NCI-H128 (cell line): ENCODE measurements around the gene ST14.

ENCODE experiments used
- DNase-seq: peaks from one replicate; lab custom pipeline; 2025; ENCODE audit not compliant: unreplicated experiment; lab: John Stamatoyannopoulos, UW

Gene ST14

GRCh38 chr11:130133716-130134115, 25.9 kb upstream of the ST14 start:
- DNase-seq = no peak

GRCh38 chr11:130136107-130136506, 23.5 kb upstream of the ST14 start:
- DNase-seq = no peak

- DNase-seq = no peak
Observed at GRCh38 chr11:130137999-130138398, 21.6 kb upstream of the ST14 start.

DNA sequence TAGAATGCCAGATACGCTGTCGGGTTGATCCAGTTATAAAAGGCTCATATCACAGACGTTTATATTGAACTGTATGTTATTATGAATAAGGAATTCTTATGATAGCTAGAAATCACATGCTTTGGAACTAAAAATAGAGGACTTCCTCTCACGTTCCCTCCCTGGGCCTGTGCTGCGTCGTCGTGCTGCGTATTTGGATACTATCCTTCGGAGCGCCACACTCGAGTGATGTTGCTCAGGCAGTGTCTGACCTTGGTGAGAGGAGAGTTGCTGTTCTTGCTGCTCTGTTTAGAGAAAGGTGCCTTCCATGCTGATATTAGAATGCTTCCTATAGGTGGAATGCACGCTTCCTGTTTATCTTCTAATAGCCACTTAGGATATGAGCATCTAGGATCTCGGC, 20.2 kb upstream of the ST14 start:
- DNase-seq = no peak

GRCh38 chr11:130141561-130142341, 17.8 kb upstream of the ST14 start:
- no peak for DNase-seq

DNA sequence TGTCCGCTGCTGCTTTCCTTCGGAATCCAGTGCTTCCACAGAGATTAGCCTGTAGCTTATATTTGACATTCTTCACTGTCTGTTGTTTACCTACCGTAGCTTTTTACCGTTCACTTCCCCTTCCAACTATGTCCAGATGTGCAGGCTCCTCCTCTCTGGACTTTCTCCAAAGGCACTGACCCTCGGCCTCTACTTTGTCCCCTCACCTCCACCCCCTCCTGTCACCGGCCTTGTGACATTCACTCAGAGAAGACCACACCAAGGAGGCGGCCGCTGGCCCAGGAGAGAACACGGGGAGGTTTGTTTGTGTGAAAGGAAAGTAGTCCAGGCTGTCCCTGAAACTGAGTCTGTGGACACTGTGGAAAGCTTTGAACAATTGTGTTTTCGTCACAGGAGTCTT, 15.4 kb upstream of the ST14 start:
- DNase-seq = no peak

- DNase-seq = no peak
Observed at GRCh38 chr11:130144861-130145281, 14.7 kb upstream of the ST14 start.

GRCh38 chr11:130145311-130145812, 14.2 kb upstream of the ST14 start:
- DNase-seq = no peak

DNA sequence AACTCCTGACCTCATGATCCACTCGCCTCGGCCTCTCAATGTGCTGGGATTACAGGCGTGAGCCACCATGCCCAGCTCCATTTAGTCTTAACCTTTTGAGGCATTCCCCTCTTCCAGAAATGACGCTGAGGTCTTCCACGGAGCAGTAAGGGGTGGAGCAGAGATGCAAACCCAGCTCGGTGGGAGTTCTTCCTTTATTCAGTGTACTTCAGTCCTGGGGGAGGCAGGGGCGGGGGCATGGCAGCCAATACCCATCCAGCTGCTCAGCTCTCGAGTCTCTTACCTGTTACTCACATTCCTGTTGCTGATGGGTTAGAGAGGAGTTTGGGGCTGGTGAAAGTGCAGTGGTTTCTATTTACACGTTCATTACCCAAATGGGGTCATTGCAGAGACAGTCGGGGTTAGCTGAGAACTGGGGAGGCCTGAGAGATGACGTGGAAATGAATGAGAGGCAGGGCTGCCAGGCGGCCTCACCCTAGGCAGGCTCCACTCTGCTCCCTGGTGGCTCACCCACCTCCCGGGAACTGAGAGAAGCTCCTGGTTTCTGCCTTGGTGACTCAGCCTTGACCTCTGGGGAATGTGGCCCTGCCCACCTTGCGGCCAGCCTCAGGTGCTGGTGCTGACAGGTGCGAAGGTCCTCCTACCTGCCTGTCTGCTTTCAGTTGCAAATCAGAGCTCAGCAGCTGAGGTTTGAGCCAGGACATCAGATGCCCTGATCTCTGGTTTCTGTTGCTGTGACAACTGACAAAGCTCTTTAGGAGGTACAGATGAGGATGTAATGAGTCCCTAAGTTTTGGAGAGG, 13.4 kb upstream of the ST14 start:
- DNase-seq = no peak

DNA sequence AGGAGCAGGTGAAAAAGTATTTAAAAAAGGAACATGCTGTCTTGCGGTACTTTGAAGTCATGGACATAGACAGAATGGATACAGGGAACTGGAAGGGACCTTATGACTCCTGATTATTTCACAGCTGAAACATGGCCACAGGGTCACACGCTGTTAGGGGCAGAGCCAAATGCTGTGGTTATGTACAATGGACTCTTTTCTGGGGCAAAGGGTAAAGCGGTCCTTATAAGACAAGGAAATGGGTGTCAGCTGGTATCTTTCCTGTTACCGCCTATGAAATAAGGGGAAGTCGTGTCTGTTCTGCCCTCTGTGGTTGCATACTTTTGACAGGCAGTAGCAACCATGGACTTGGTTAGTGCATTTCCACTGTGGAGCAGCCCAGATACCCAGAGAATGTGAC, 12.8 kb upstream of the ST14 start:
- DNase-seq = no peak

GRCh38 chr11:130148796-130149326, 10.7 kb upstream of the ST14 start:
- DNase-seq = no peak

DNA sequence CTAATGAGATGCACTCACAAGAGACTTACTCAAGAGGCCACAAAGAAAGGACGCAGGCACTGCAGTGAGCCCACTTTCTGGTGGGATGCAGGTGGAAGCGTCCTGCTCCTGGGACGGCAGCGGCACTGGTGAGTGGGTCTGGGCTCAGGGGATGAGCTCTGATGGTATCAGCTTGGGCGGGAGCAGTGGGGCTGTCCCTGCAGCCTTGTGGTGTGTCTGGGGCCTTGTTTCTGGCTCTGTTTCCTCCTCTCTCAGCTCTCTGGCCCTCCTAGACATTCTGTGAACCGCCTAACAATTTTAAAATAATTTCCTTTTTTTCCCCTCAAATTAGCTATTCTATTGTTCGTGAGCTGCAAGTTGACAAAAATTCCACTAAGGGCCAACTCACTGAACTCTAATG, 8.8 kb upstream of the ST14 start:
- no peak for DNase-seq

GRCh38 chr11:130151196-130151595, 8.4 kb upstream of the ST14 start:
- no peak for DNase-seq

DNA sequence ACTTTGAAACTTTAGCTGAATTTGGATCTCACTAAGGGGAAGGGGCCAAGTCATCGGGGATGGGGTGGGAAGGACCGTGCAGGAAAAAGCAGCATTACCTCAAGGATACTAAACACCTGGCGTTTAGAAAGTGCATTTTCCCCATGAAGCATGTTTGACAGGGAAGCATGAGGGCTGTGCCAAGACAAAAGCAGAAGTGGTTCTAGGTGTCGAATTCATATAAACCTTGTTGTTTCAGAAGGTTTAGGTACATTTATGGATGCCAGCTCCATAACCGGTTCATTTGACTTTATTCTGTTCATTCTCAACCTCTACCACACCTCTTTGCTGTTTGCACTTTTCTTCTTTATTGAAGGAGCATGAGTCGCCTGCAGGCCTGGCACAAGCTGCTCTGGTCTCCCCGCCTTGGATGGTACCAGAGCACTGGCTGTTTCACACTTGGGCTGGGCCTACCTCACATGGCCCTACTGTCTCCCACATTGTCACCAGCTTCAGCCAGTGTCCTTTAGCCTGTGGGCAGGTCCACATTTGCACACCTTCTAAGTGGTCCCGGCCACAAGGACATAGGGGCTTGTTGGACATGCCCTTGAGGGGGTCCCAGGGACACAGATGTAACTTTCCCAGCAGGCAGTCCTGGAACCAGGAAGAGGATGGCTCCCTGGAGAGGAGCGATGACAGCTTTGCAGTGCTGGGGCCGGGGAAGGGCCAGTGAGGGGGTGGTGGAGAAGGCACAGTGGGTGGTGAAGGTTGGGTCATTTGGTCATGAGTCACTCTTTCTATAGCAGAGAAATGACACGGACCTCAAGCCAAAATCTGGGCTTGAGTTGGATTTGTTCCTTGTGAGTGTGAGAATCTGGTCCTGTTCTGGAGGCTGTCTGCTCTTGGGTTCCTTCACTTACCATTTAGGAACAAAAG, 3.2 kb upstream of the ST14 start:
- DNase-seq = no peak

DNA sequence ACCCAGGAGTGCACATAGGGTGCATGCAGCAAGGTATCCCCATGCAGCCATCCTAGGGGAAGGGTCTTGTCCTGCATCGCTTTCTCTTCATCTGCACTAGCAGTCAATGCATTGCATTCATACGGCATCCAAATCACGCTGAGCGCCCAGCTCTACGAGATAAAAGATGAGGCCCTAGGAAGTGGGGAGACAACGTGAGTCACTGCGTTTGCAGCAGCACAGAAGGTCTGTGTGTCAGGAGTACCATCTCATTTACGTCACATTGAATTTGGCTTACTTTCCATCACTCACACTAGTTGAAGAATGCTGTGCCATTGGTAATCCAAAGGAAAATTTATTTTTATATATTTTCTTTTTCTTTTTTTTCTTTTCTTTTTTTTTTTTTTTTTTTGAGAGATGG, 2.5 kb upstream of the ST14 start:
- no peak for DNase-seq

DNA sequence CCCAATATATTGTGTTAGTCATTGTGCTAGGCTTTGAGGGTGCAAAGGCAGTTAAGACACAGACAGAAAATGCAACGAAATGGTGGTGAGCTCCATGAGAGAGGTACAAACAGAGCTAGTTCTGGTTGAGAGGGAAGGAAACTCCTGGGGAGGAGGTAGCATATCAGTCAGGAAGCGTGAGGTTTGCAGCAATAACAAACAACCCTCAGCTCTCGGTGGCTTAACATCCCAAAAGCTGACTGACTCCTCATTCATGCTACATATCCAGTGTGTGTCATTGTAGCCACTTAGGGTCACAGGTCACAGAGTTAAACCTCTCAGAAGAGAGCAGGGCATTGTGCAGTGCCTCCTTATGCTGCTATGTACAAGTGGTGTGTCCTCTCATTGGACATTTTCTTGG, 1.7 kb upstream of the ST14 start:
- DNase-seq = no peak

DNA sequence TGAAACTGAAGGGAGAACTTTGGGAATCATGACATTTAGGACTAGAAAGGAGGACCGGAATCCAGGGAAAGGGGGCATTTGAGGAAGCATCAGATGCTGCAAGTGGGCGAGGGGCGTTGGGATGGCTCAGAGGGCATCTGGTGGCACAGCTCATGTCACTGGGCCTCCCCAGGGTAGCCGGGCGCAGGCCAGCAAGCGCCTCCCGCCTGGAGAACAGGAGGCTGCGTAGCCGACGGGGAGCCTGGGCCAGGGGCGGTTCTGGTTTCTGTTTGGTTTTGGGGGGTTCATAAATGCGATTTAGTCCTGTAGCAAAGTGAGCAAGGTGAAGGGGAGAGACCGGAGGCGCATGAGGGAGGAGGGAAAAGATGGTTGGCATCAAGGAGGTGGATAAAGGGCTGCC, 443 bp upstream of the ST14 start:
- DNase-seq = no peak

GRCh38 chr11:130160498-130161155, 1.0 kb downstream of the ST14 start:
- no peak for DNase-seq

- DNase-seq = no peak
Observed at GRCh38 chr11:130161441-130162145, 2.0 kb downstream of the ST14 start.

DNA sequence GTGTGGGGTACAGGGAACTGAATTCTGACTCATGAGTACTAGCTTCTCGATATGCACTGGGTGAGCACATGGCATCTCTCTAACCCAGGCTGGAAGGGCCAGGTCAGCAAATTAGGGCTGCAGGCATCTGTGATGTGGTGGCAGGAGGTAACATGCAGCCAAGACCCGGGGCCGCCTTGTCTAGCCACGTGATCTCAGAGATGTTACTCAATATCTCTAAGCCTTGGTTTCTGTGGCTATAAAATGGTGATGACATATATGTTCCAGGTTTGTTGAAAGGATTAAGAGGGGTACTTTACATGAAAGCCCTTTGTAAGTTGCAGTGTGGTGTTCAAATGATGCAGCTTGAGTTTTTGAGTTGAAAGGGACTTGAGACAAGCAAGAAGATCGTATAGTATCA, 3.2 kb downstream of the ST14 start:
- DNase-seq = no peak
